Lower lobe of right lung (tissue), 2 donors: ENCODE data around the gene KSR2. TPM values are rescaled to one million over a fixed set of nuclear protein-coding genes. Genes with fewer than 3 reads are reported as not detected.

Experiments
- ATAC-seq, 2 donors: fragments of 200-7000 bp; cut with Tn5 transposase; one replicate each; pipeline ENCODE4 v1.9.1; 2020 to 2022; ENCODE audit warnings: mild to moderate bottlenecking in 2 of 2, moderate library complexity in 2 of 2
- DNase-seq: peaks from one replicate; pipeline ENCODE4 v3.0.0-alpha.2; 2020
- H3K27ac ChIP-seq: fragments of 200-600 bp; one replicate; pipeline ENCODE4 v1.8.0; 2022
- H3K27me3 ChIP-seq: fragments of 200-600 bp; one replicate; pipeline ENCODE4 v1.8.0; 2022; ENCODE audit warnings: low read depth
- H3K36me3 ChIP-seq: fragments of 200-600 bp; one replicate; pipeline ENCODE4 v1.8.0; 2022; ENCODE audit warnings: mild to moderate bottlenecking
- H3K4me1 ChIP-seq: fragments of 200-600 bp; one replicate; pipeline ENCODE4 v1.8.0; 2022
- H3K4me3 ChIP-seq: fragments of 200-600 bp; one replicate; pipeline ENCODE4 v1.8.0; 2022; ENCODE audit warnings: mild to moderate bottlenecking
- H3K9me3 ChIP-seq: fragments of 200-600 bp; one replicate; pipeline ENCODE4 v1.8.0; 2022
- CTCF ChIP-seq: fragments of 200-600 bp; IDR thresholded peaks from one replicate; pipeline ENCODE4 v1.8.0; 2022; ENCODE audit warnings: antibody characterized with exemption, mild to moderate bottlenecking
- intact Hi-C: fragments of 100-400 bp; cut with DNase I; formaldehyde crosslinking; loops from one replicate; pipeline ENCODE4 v1.11.0; 2022
- total RNA-seq: library from RNA; stranded (reverse); fragmentation: NEBNext Ultra II Directional; extraction: Animal tissue kit (Norgen Biotek cat#: 25700); gene quantifications from one replicate; pipeline ENCODE4 v1.2.1, GENCODE V29; 2021
- donor health status: DM: no; HTN: yes; CAD: no; lungs with severe emphysema.

KSR2 gene
- total RNA-seq, 1 donor from 2014 or later: 1.0 TPM

GRCh38 chr12:117592588-117593305 lies 376.0 kb downstream of the KSR2 start:
- Histone ChIP-seq H3K36me3 (no peaks in the 10 kb centered on the region), H3K9me3 (no peaks in the 10 kb centered on the region), H3K27me3 (no peaks in the 10 kb centered on the region), H3K27ac (no peak overlapping the region), H3K4me3 (no peak overlapping the region), H3K4me1 (no peaks in the 10 kb centered on the region)
- ATAC-seq (no peak), DNase-seq (no peak)
- no peak for TF ChIP-seq CTCF
- intact Hi-C loops: no loop called here

DNA sequence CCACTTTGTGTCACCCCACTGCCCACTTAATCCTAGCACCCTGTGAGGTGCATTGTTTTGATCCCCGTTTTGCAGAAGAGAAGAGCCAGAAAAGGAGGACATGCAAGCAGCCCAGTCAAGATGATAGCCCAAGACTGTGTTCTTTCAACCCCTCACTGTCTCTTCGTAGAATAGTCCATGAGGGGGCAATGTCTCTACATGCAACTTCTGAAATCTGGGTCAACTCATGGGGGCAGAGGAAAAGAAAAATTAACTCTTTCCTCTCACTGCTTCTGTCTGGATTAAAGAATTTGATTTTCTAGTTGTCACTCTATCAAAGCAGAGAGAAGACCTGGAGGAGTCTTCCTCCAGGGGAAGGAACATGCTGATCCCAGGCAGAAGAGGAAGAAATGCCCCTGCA lies 377.8 kb downstream of the KSR2 start:
- Histone ChIP-seq H3K4me1 (no peaks in the 10 kb centered on the region), H3K9me3 (no peaks in the 10 kb centered on the region), H3K27ac (no peak overlapping the region), H3K27me3 (no peaks in the 10 kb centered on the region), H3K4me3 (no peak overlapping the region), H3K36me3 (no peaks in the 10 kb centered on the region)
- no peak for TF ChIP-seq CTCF
- no peak for DNase-seq
- intact Hi-C loops: no loop called here
- ATAC-seq: no peak

- TF ChIP-seq CTCF: no peak
- Histone ChIP-seq H3K4me1 (no peaks in the 10 kb centered on the region), H3K9me3 (no peaks in the 10 kb centered on the region), H3K27ac (no peak overlapping the region), H3K36me3 (no peaks in the 10 kb centered on the region), H3K27me3 (no peaks in the 10 kb centered on the region), H3K4me3 (no peak overlapping the region)
- intact Hi-C loops: no loop called here
- DNase-seq: no peak
- no peak for ATAC-seq
Measured at GRCh38 chr12:117590386-117590785, 378.4 kb downstream of the KSR2 start.

GRCh38 chr12:117589021-117589420 lies 379.8 kb downstream of the KSR2 start:
- Histone ChIP-seq H3K4me1 (no peaks in the 10 kb centered on the region), H3K27me3 (no peaks in the 10 kb centered on the region), H3K9me3 (no peaks in the 10 kb centered on the region), H3K36me3 (no peaks in the 10 kb centered on the region), H3K27ac (no peak overlapping the region), H3K4me3 (no peak overlapping the region)
- ATAC-seq (no peak), DNase-seq (no peak)
- no peak for TF ChIP-seq CTCF
- intact Hi-C loops: loop anchor here (5.0 kb wide), 1 partner anchor 222 kb away; no protein-coding TSS in a partner anchor

DNA sequence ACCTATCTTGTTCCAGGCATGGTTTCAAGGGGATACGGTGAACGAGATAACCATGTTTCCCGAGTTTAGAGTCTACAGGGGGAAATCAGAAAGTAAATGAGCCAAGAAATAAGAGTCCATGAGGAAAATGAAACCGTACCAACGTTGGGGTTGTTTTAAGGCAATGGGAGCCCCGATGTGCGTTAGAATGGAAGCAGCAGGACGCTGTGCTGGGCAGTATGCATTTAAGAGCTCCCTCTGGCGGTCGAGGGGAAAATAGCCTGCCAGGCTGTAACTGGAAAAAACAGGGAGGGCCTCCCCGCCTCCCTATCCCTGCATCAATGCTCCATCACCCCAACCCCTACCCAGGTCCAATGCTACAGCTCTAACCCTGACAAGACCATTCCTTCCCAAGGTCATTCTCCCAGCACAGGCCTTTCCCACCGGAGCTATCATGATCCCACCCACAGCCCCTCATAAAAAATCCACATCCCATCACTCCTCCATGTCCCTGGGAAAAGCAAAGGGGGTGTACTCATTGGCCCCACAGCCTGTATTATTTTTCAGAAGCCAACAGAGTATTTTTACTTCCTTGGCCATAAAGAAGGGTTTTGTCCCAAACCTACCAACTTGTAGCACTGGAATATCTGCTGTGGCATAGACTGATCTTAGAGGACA lies 381.0 kb downstream of the KSR2 start:
- Histone ChIP-seq H3K4me3 (no peak overlapping the region), H3K27ac (no peak overlapping the region), H3K27me3 (no peaks in the 10 kb centered on the region), H3K9me3 (no peaks in the 10 kb centered on the region), H3K4me1 (no peaks in the 10 kb centered on the region), H3K36me3 (no peaks in the 10 kb centered on the region)
- intact Hi-C loops: loop anchor here (5.0 kb wide), 1 partner anchor 220 kb away; no protein-coding TSS in a partner anchor
- peak; percentile 85 for TF ChIP-seq CTCF
- ATAC-seq (peak; percentile 73 to 79), DNase-seq (peak; percentile 64)
